GM23338 (cell line): Measurements from ENCODE around the gene MAST2.

ENCODE experiments used
- CREB1 ChIP-seq: fragments of 250-450 bp; sonication (Bioruptor Pico); IDR thresholded peaks from 2 replicates; pipeline ENCODE4 v1.5.0; 2020; ENCODE audit warnings: low read depth, mild to moderate bottlenecking, moderate library complexity
- EZH2 ChIP-seq: fragments of 200-600 bp; sonication (generic); IDR thresholded peaks from one replicate; pipeline ENCODE4 v1.8.0; 2017; ENCODE audit warnings: antibody characterized with exemption, mild to moderate bottlenecking, low read depth; ENCODE audit not compliant: unreplicated experiment
- EZH2phosphoT487 ChIP-seq: fragments of 200-600 bp; sonication (generic); IDR thresholded peaks from one replicate; pipeline ENCODE4 v1.8.1; 2018; ENCODE audit warnings: antibody characterized with exemption; ENCODE audit not compliant: unreplicated experiment
- JUNB ChIP-seq: IDR thresholded peaks from one replicate; pipeline ENCODE4 v1.6.1; 2016; ENCODE audit warnings: antibody characterized with exemption; ENCODE audit not compliant: unreplicated experiment
- NANOG ChIP-seq: IDR thresholded peaks from 2 replicates; pipeline ENCODE4 v1.6.1; 2016; ENCODE audit warnings: antibody characterized with exemption, borderline replicate concordance
- POLR2AphosphoS5 ChIP-seq: IDR thresholded peaks from 2 replicates; pipeline ENCODE4 v1.6.1; 2016; ENCODE audit warnings: antibody characterized with exemption, low read depth
- REST ChIP-seq: IDR thresholded peaks from one replicate; pipeline ENCODE4 v1.6.1; 2018; ENCODE audit warnings: antibody characterized with exemption; ENCODE audit not compliant: unreplicated experiment
- STAT1 ChIP-seq: IDR thresholded peaks from one replicate; pipeline ENCODE4 v1.6.1; 2016; ENCODE audit warnings: antibody characterized with exemption; ENCODE audit not compliant: unreplicated experiment
- ZNF114 ChIP-seq: fragments of 250-450 bp; sonication (Bioruptor Pico); IDR thresholded peaks from 2 replicates; pipeline ENCODE4 v1.5.0; 2020; ENCODE audit warnings: mild to moderate bottlenecking, moderate library complexity
- ZNF331 ChIP-seq: fragments of 250-450 bp; sonication (Bioruptor Pico); IDR thresholded peaks from 2 replicates; pipeline ENCODE4 v1.5.0; 2020; ENCODE audit warnings: low read depth, mild to moderate bottlenecking, moderate library complexity
- ZNF462 ChIP-seq: fragments of 250-450 bp; sonication (Bioruptor Pico); IDR thresholded peaks from 2 replicates; pipeline ENCODE4 v1.5.0; 2020; ENCODE audit warnings: mild to moderate bottlenecking, moderate library complexity
- TF ChIP-seq, protein P1 (sequence below), 2 experiments: fragments of 200-600 bp in 1 of 2; sonication (generic) in 1 of 2; conservative IDR thresholded peaks; 2 replicates each; pipeline versions ENCODE4 v1.5.1 to v1.6.1; 2016 to 2017; ENCODE audit warnings: antibody characterized with exemption in 2 of 2, low read depth in 2 of 2, mild to moderate bottlenecking in 2 of 2, moderate library complexity in 1 of 2
- TF ChIP-seq, protein P2 (sequence below): IDR thresholded peaks from 2 replicates; pipeline ENCODE4 v1.6.1; 2016; ENCODE audit warnings: antibody characterized with exemption

DNA sequence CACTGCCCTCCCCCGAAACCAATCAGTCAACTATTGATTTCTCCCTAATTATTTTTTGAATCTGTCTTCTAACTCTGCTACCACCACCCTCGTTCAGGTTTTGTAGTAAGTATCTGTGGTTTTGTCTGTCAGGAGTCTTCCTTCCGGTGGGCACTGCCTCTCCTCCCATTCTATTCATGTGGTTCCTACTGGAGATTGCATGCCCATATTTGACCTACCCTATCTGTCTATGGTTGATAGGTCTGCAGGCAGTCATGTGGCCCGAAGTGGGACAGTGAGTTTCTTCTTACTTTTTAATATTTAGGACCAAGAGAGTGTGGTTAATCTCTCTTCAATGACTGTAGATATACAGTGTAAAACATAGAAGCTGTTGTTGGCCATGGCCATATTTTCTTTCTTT is 17.8 kb upstream of the MAST2 start:
- TF ChIP-seq POLR2AphosphoS5 = no peak
- TF ChIP-seq EZH2 = no peak
- no peak for TF ChIP-seq REST
- TF ChIP-seq, protein P1, sequence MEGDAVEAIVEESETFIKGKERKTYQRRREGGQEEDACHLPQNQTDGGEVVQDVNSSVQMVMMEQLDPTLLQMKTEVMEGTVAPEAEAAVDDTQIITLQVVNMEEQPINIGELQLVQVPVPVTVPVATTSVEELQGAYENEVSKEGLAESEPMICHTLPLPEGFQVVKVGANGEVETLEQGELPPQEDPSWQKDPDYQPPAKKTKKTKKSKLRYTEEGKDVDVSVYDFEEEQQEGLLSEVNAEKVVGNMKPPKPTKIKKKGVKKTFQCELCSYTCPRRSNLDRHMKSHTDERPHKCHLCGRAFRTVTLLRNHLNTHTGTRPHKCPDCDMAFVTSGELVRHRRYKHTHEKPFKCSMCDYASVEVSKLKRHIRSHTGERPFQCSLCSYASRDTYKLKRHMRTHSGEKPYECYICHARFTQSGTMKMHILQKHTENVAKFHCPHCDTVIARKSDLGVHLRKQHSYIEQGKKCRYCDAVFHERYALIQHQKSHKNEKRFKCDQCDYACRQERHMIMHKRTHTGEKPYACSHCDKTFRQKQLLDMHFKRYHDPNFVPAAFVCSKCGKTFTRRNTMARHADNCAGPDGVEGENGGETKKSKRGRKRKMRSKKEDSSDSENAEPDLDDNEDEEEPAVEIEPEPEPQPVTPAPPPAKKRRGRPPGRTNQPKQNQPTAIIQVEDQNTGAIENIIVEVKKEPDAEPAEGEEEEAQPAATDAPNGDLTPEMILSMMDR (conservative IDR thresholded peaks at IDR 0.05; ENCODE audit: low read depth in 2 of 2) = no peak
- no peak for TF ChIP-seq ZNF331 (CRISPR knock-in tag)
- TF ChIP-seq EZH2phosphoT487 = no peak
- no peak for TF ChIP-seq CREB1 (CRISPR knock-in tag)
- TF ChIP-seq JUNB = no peak
- TF ChIP-seq ZNF462 (CRISPR knock-in tag) = no peak
- no peak for TF ChIP-seq STAT1
- TF ChIP-seq NANOG = no peak
- no peak for TF ChIP-seq ZNF114 (CRISPR knock-in tag)
- TF ChIP-seq, protein P2, sequence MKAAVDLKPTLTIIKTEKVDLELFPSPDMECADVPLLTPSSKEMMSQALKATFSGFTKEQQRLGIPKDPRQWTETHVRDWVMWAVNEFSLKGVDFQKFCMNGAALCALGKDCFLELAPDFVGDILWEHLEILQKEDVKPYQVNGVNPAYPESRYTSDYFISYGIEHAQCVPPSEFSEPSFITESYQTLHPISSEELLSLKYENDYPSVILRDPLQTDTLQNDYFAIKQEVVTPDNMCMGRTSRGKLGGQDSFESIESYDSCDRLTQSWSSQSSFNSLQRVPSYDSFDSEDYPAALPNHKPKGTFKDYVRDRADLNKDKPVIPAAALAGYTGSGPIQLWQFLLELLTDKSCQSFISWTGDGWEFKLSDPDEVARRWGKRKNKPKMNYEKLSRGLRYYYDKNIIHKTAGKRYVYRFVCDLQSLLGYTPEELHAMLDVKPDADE = no peak
